ENCODE results near the gene RXFP2.

RXFP2 gene

DNA sequence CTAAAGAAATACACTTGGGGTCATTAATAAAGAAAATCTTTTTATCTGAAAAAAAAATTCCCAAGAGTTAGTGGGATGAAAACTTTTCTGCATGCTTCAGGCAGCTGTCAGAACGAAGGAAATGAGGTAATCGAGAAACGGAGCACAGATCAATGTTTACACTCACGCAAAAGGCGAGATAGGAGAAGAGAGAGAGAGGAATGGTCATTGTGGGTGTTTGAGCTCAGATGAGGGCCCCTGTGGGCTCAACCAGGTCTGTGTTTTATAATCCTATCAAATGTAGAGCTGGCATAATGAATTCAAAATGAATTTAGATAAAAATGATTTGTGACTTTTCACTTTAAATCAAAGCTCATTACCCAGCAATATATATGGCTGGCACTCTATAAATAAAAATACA, 6.3 kb upstream of the RXFP2 start:
- no peak overlapping the region for H3K9ac ChIP-seq (ENCODE audit: low read depth in 1 of 2, low read length in 2 of 2)
- no peaks in the 10 kb centered on the region for H3K36me3 ChIP-seq (ENCODE audit: control insufficient read depth in 1 of 2, insufficient read depth in 2 of 2, low read length in 2 of 2)
- H3K27ac ChIP-seq (ENCODE audit: low read depth, low read length): no peak overlapping the region
- H3K4me1 ChIP-seq (ENCODE audit: control insufficient read depth in 1 of 2, insufficient read depth in 2 of 2, low read length in 2 of 2): no peaks in the 10 kb centered on the region
- H3K4me3 ChIP-seq (ENCODE audit: low read depth in 1 of 2, low read length in 2 of 2): no peak overlapping the region
- no peaks in the 10 kb centered on the region for H3K27me3 ChIP-seq (ENCODE audit: control insufficient read depth in 1 of 2, insufficient read depth in 2 of 2, low read length in 2 of 2)
- no peaks in the 10 kb centered on the region for H3K9me3 ChIP-seq (ENCODE audit: control insufficient read depth in 1 of 2, low read length in 2 of 2)

DNA sequence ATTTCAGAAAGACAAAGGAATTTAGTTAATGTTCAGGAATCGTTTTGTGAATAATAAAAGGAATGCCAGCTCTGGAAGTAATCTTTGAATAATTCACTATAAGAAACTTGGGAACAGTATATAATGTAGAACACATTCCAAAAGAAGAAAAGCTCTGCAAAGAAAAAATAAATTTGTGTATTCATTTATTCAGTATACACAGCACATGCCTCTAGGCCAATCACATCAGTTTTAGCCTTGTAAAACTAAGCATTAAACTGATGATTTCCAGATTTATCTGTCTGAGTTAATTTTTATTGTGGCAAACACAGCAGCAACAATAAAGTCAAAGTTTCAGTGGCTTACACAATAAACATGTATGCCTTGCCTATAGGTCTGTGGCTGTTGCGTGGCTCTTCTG, 5.7 kb upstream of the RXFP2 start:
- Histone ChIP-seq H3K27me3 (ENCODE audit: control insufficient read depth in 1 of 2, insufficient read depth in 2 of 2, low read length in 2 of 2) (no peaks in the 10 kb centered on the region), H3K9ac (ENCODE audit: low read depth in 1 of 2, low read length in 2 of 2) (no peak overlapping the region), H3K4me1 (ENCODE audit: control insufficient read depth in 1 of 2, insufficient read depth in 2 of 2, low read length in 2 of 2) (no peaks in the 10 kb centered on the region), H3K27ac (ENCODE audit: low read depth, low read length) (no peak overlapping the region), H3K4me3 (ENCODE audit: low read depth in 1 of 2, low read length in 2 of 2) (no peak overlapping the region), H3K36me3 (ENCODE audit: control insufficient read depth in 1 of 2, insufficient read depth in 2 of 2, low read length in 2 of 2) (no peaks in the 10 kb centered on the region), H3K9me3 (ENCODE audit: control insufficient read depth in 1 of 2, low read length in 2 of 2) (no peaks in the 10 kb centered on the region)

DNA sequence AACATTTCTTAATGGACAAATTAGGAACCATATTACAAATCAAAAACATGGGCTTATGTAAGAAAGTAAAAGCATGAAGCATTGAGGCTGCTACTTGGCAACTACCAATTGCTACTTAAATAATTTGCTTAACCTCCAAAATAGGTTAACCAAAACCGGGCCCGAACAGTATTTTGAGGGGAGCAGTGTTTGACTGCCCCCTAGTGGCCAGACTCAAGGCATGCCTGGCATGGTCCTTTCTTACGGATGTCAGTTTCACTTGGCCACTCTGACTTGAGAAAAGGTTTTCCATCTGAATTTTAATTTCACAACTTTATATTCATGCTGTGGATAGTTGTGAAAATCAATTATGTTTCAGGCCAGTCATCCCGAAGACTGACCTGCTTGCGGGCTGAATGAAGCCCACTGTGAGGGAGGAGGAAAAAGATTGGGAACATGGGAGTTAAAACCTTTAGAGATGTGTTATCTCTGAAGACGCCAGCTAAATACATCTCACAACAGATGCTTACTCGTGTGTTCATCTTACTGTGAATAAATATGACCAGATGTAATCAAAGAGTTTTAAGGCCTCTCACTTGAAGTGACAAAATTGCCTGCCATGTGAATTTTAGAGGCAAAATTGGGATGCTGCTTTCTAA, 2.9 kb downstream of the RXFP2 start:
- no peak overlapping the region for H3K4me3 ChIP-seq (ENCODE audit: low read depth in 1 of 2, low read length in 2 of 2)
- H3K9me3 ChIP-seq (ENCODE audit: control insufficient read depth in 1 of 2, low read length in 2 of 2): no peaks in the 10 kb centered on the region
- H3K9ac ChIP-seq (ENCODE audit: low read depth in 1 of 2, low read length in 2 of 2): no peak overlapping the region
- H3K36me3 ChIP-seq (ENCODE audit: control insufficient read depth in 1 of 2, insufficient read depth in 2 of 2, low read length in 2 of 2): no peaks in the 10 kb centered on the region
- H3K4me1 ChIP-seq (ENCODE audit: control insufficient read depth in 1 of 2, insufficient read depth in 2 of 2, low read length in 2 of 2): no peaks in the 10 kb centered on the region
- H3K27ac ChIP-seq (ENCODE audit: low read depth, low read length): no peak overlapping the region
- peaks cover 0 to 3% of the 10 kb centered on the region in 2 donors for H3K27me3 ChIP-seq (ENCODE audit: control insufficient read depth in 1 of 2, insufficient read depth in 2 of 2, low read length in 2 of 2)

DNA sequence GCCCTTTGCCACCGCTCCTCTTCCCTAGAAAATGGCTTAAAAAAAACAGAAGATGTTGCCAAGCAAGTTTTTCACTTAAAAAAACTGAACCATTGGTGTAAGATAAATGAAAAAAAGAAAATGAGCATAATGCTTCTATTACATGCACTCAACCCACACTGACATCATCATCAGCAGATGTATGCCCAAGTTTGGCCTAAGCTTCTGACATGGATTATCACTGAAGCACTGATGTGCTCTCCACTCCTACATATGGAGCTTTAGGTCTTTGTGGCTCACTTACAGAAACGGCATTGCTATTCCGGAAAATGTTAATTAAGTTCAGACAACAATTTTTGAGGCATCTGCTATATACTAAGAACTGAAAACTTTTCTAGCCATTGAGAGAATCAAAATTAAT, 8.0 kb downstream of the RXFP2 start:
- no peak overlapping the region for H3K27ac ChIP-seq (ENCODE audit: low read depth, low read length)
- H3K9ac ChIP-seq (ENCODE audit: low read depth in 1 of 2, low read length in 2 of 2): no peak overlapping the region
- H3K4me3 ChIP-seq (ENCODE audit: low read depth in 1 of 2, low read length in 2 of 2): no peak overlapping the region
- H3K9me3 ChIP-seq (ENCODE audit: control insufficient read depth in 1 of 2, low read length in 2 of 2): no peaks in the 10 kb centered on the region
- H3K4me1 ChIP-seq (ENCODE audit: control insufficient read depth in 1 of 2, insufficient read depth in 2 of 2, low read length in 2 of 2): no peaks in the 10 kb centered on the region
- H3K36me3 ChIP-seq (ENCODE audit: control insufficient read depth in 1 of 2, insufficient read depth in 2 of 2, low read length in 2 of 2): no peaks in the 10 kb centered on the region
- H3K27me3 ChIP-seq (ENCODE audit: control insufficient read depth in 1 of 2, insufficient read depth in 2 of 2, low read length in 2 of 2): no peaks in the 10 kb centered on the region

DNA sequence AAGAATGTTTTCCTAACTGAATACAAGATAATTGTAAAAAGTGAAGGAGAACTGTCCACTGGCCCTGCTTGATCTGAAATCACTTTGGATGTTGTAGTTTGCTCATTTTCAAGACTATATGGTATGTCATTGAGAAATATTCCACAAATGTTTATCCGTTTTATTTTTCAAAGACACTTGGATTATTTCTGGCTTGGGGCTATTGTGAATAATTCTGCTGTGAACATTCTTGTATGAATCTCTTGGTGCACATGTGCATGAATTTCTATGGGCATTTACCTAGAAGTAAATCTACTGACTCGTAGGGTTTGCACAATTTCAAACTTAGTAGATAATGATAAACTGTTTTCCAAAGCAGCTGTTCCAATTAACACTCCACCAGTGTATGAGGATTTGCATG, 8.6 kb downstream of the RXFP2 start:
- Histone ChIP-seq H3K27me3 (ENCODE audit: control insufficient read depth in 1 of 2, insufficient read depth in 2 of 2, low read length in 2 of 2) (peaks cover 0 to 3% of the 10 kb centered on the region in 2 donors), H3K4me3 (ENCODE audit: low read depth in 1 of 2, low read length in 2 of 2) (no peak overlapping the region), H3K36me3 (ENCODE audit: control insufficient read depth in 1 of 2, insufficient read depth in 2 of 2, low read length in 2 of 2) (no peaks in the 10 kb centered on the region), H3K9me3 (ENCODE audit: control insufficient read depth in 1 of 2, low read length in 2 of 2) (no peaks in the 10 kb centered on the region), H3K4me1 (ENCODE audit: control insufficient read depth in 1 of 2, insufficient read depth in 2 of 2, low read length in 2 of 2) (no peaks in the 10 kb centered on the region), H3K9ac (ENCODE audit: low read depth in 1 of 2, low read length in 2 of 2) (no peak overlapping the region), H3K27ac (ENCODE audit: low read depth, low read length) (no peak overlapping the region)

DNA sequence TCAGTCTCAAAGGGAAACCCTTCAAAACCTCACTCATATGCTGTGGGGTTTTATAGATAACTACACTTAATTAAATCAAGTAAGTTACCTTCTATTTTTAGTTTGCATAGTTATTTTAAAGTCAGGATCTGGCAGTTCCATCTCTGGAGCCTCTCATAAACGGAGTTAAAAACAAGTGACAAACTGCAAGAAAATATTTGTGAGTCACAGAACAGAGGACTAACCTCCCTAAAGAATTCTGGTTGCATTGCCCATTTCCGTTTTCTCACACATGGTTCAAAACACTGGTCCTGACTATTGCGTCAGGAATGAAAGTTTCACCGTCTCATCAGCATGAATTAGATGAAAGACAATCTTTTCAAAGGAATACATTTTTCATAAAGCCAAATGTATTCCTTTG, 10.6 kb downstream of the RXFP2 start:
- Histone ChIP-seq H3K36me3 (ENCODE audit: control insufficient read depth in 1 of 2, insufficient read depth in 2 of 2, low read length in 2 of 2) (no peaks in the 10 kb centered on the region), H3K4me1 (ENCODE audit: control insufficient read depth in 1 of 2, insufficient read depth in 2 of 2, low read length in 2 of 2) (no peaks in the 10 kb centered on the region), H3K27ac (ENCODE audit: low read depth, low read length) (no peak overlapping the region), H3K9ac (ENCODE audit: low read depth in 1 of 2, low read length in 2 of 2) (no peak overlapping the region), H3K9me3 (ENCODE audit: control insufficient read depth in 1 of 2, low read length in 2 of 2) (no peaks in the 10 kb centered on the region), H3K27me3 (ENCODE audit: control insufficient read depth in 1 of 2, insufficient read depth in 2 of 2, low read length in 2 of 2) (peaks cover 0 to 3% of the 10 kb centered on the region in 2 donors), H3K4me3 (ENCODE audit: low read depth in 1 of 2, low read length in 2 of 2) (no peak overlapping the region)

DNA sequence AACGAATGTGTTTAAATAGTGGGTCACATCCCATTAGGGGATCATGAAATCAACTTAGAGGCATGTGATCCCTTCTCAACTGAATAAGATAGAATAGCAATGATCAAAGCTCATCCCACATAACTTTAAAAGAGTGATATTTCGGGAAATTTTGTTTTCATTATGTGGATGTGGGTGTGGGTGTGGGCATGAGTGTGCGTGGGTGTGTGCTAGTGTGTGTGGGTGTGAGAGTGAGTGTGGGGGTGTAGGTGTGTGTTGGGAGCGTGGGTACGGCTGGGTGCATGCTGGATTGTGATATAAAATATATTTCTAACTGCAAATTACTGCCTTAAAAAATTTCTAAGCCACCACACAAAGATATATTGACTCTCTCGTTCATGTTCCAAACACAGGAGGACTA, 15.9 kb downstream of the RXFP2 start:
- Histone ChIP-seq H3K9ac (ENCODE audit: low read depth in 1 of 2, low read length in 2 of 2) (no peak overlapping the region), H3K27me3 (ENCODE audit: control insufficient read depth in 1 of 2, insufficient read depth in 2 of 2, low read length in 2 of 2) (peaks cover 0 to 3% of the 10 kb centered on the region in 2 donors), H3K4me1 (ENCODE audit: control insufficient read depth in 1 of 2, insufficient read depth in 2 of 2, low read length in 2 of 2) (no peaks in the 10 kb centered on the region), H3K4me3 (ENCODE audit: low read depth in 1 of 2, low read length in 2 of 2) (no peak overlapping the region), H3K9me3 (ENCODE audit: control insufficient read depth in 1 of 2, low read length in 2 of 2) (no peaks in the 10 kb centered on the region), H3K27ac (ENCODE audit: low read depth, low read length) (no peak overlapping the region), H3K36me3 (ENCODE audit: control insufficient read depth in 1 of 2, insufficient read depth in 2 of 2, low read length in 2 of 2) (no peaks in the 10 kb centered on the region)

DNA sequence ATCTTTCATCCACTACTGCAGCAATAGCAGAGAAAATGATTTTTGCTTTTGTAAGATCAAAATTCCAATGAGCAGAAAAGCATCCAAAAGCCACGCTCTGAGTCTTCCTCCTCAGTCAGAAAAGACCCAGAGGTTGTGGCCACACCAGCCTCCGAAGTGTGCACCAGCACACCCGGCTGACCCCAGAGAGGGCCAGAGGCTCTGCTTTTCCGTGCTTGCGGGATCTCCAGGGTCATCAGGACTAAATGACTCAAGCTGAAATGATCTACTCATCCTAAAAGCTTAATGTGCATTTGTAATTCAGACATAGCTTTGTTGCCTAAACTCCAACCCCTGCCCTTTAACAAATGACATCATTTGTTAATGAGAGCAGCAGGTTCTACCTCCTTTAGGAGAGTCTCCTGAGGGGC, 16.5 kb downstream of the RXFP2 start:
- Histone ChIP-seq H3K27me3 (ENCODE audit: control insufficient read depth in 1 of 2, insufficient read depth in 2 of 2, low read length in 2 of 2) (peaks cover 0 to 3% of the 10 kb centered on the region in 2 donors), H3K4me1 (ENCODE audit: control insufficient read depth in 1 of 2, insufficient read depth in 2 of 2, low read length in 2 of 2) (no peaks in the 10 kb centered on the region), H3K27ac (ENCODE audit: low read depth, low read length) (no peak overlapping the region), H3K4me3 (ENCODE audit: low read depth in 1 of 2, low read length in 2 of 2) (no peak overlapping the region), H3K9ac (ENCODE audit: low read depth in 1 of 2, low read length in 2 of 2) (no peak overlapping the region), H3K9me3 (ENCODE audit: control insufficient read depth in 1 of 2, low read length in 2 of 2) (no peaks in the 10 kb centered on the region), H3K36me3 (ENCODE audit: control insufficient read depth in 1 of 2, insufficient read depth in 2 of 2, low read length in 2 of 2) (no peaks in the 10 kb centered on the region)

DNA sequence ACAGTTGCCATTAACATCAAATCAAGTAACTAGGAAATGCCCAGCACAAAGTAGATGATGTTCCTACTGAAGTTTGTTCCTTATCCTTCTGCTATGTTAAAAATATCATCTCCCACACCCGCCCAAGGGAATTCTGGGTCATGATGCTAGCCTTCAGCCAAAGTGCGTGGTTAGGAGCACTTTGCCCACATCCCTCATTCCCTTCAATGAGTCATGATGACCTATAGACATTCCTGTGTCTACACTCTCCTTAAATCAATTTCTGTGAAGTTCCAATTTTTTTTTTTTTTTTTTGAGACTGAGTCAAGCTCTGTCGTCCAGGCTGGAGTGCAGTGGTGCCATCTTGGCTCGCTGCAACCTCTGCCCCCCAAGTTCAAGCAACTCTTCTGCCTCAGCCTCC, 17.0 kb downstream of the RXFP2 start:
- H3K27me3 ChIP-seq (ENCODE audit: control insufficient read depth in 1 of 2, insufficient read depth in 2 of 2, low read length in 2 of 2): peaks cover 0 to 3% of the 10 kb centered on the region in 2 donors

DNA sequence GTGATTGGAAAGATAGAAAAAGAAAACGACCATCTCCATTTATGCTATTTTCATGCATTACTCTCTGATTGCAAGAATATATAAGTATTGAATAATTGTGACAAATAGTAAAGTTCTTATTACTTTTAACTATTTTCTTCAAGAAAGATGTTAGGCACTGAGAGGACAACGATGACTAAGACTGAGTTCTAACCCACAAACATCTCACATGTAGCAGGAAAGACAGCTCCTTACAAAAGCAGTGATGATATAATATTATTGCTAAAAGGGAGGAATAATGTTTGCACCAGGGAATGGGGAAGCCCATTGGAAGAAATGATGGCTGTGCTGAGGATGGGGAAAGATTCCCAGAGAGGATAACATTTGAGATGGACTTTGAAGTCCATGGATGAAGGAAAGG, 22.6 kb downstream of the RXFP2 start:
- no peak overlapping the region for H3K4me3 ChIP-seq (ENCODE audit: low read depth in 1 of 2, low read length in 2 of 2)
- no peaks in the 10 kb centered on the region for H3K27me3 ChIP-seq (ENCODE audit: control insufficient read depth in 1 of 2, insufficient read depth in 2 of 2, low read length in 2 of 2)
- no peaks in the 10 kb centered on the region for H3K9me3 ChIP-seq (ENCODE audit: control insufficient read depth in 1 of 2, low read length in 2 of 2)
- no peaks in the 10 kb centered on the region for H3K4me1 ChIP-seq (ENCODE audit: control insufficient read depth in 1 of 2, insufficient read depth in 2 of 2, low read length in 2 of 2)
- H3K27ac ChIP-seq (ENCODE audit: low read depth, low read length): no peak overlapping the region
- H3K36me3 ChIP-seq (ENCODE audit: control insufficient read depth in 1 of 2, insufficient read depth in 2 of 2, low read length in 2 of 2): no peaks in the 10 kb centered on the region
- no peak overlapping the region for H3K9ac ChIP-seq (ENCODE audit: low read depth in 1 of 2, low read length in 2 of 2)

More for the DNA sequence above, 17.0 kb downstream of the RXFP2 start:
- Histone ChIP-seq H3K4me1 (ENCODE audit: control insufficient read depth in 1 of 2, insufficient read depth in 2 of 2, low read length in 2 of 2) (no peaks in the 10 kb centered on the region), H3K4me3 (ENCODE audit: low read depth in 1 of 2, low read length in 2 of 2) (no peak overlapping the region), H3K9ac (ENCODE audit: low read depth in 1 of 2, low read length in 2 of 2) (no peak overlapping the region), H3K36me3 (ENCODE audit: control insufficient read depth in 1 of 2, insufficient read depth in 2 of 2, low read length in 2 of 2) (no peaks in the 10 kb centered on the region), H3K9me3 (ENCODE audit: control insufficient read depth in 1 of 2, low read length in 2 of 2) (no peaks in the 10 kb centered on the region), H3K27ac (ENCODE audit: low read depth, low read length) (no peak overlapping the region)

DNA sequence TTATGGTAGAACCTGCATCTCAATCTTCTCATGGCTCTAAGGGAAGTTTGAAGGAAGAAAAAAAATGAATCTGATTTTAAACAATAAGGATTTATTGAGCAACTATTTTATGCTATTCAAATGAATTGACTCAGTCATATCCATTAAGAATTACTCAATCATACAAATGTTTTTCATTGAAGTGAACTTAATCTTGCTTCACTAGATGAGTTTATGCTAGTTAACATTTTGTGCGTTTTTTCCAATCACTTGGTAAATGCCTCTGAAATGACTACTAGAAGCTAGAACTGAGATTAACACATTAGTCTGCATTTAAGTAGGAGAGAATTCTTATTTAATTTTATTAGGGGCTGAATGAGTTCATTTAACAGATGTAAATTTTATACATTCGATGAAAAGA, 25.2 kb downstream of the RXFP2 start:
- no peak overlapping the region for H3K27ac ChIP-seq (ENCODE audit: low read depth, low read length)
- H3K9ac ChIP-seq (ENCODE audit: low read depth in 1 of 2, low read length in 2 of 2): no peak overlapping the region
- no peaks in the 10 kb centered on the region for H3K36me3 ChIP-seq (ENCODE audit: control insufficient read depth in 1 of 2, insufficient read depth in 2 of 2, low read length in 2 of 2)
- H3K9me3 ChIP-seq (ENCODE audit: control insufficient read depth in 1 of 2, low read length in 2 of 2): no peaks in the 10 kb centered on the region
- no peaks in the 10 kb centered on the region for H3K4me1 ChIP-seq (ENCODE audit: control insufficient read depth in 1 of 2, insufficient read depth in 2 of 2, low read length in 2 of 2)
- no peak overlapping the region for H3K4me3 ChIP-seq (ENCODE audit: low read depth in 1 of 2, low read length in 2 of 2)
- H3K27me3 ChIP-seq (ENCODE audit: control insufficient read depth in 1 of 2, insufficient read depth in 2 of 2, low read length in 2 of 2): no peaks in the 10 kb centered on the region
